Mammary epithelial cell (primary cell): ENCODE measurements around the gene ZNF695.

ENCODE experiments used
- CTCF ChIP-seq, 2 donors: IDR thresholded peaks in 1 of 2; conservative IDR thresholded peaks in 1 of 2; 2 replicates each; pipeline ENCODE4 v1.5.1; 2011 to 2012; ENCODE audit warnings: inconsistent platforms in 2 of 2, low read length in 2 of 2, mild to moderate bottlenecking in 2 of 2, control low read depth in 1 of 2, low read depth in 1 of 2; ENCODE audit not compliant: insufficient read depth in 1 of 2; ENCODE audit errors: extremely low read depth in 1 of 2
- EZH2 ChIP-seq: IDR thresholded peaks from 2 replicates; pipeline ENCODE4 v1.6.1; 2012; ENCODE audit warnings: low read length, inconsistent platforms, borderline replicate concordance

- no peak for TF ChIP-seq CTCF (conservative IDR thresholded peaks at IDR 0.05 in 1 of 2, IDR thresholded peaks at IDR 0.05 in 1 of 2; ENCODE audit: extremely low read depth in 1 of 2, insufficient read depth in 1 of 2, low read depth in 1 of 2, low read length in 2 of 2)
- TF ChIP-seq EZH2, result no peak
These were observed 61.5 kb downstream of the ZNF695 start for GRCh38 chr1:246946366-246946765.
